Fibroblast of the aortic adventitia (primary cell): Measurements from ENCODE around the gene GLUL. TPM values are rescaled to one million over a fixed set of nuclear protein-coding genes. Genes with fewer than 3 reads are reported as not detected.

Source experiments
- DNase-seq: peaks from one replicate; pipeline ENCODE4 v3.0.0-alpha.2; 2010; ENCODE audit warnings: low read depth
- H3K4me3 ChIP-seq: 2 replicates; pipeline ENCODE4 v1.5.1; 2011; ENCODE audit warnings: low read depth, mild to moderate bottlenecking, control low read depth, low read length, moderate library complexity
- CTCF ChIP-seq: IDR thresholded peaks from 2 replicates; pipeline ENCODE4 v1.5.1; 2011; ENCODE audit warnings: mild to moderate bottlenecking, low read length, control low read depth, inconsistent platforms; ENCODE audit not compliant: insufficient read depth
- total RNA-seq: library from RNA; depleted of rRNA; stranded (reverse); fragments of >200 nt; gene quantifications from 2 replicates; pipeline ENCODE4 v1.2.3, GENCODE V29; 2012; ENCODE audit warnings: low replicate concordance

Gene GLUL
- total RNA-seq, 1 donor: 136 TPM

GRCh38 chr1:182332261-182333060, 59.1 kb downstream of the GLUL start:
- TF ChIP-seq CTCF: no peak
- no peak for DNase-seq
- H3K4me3 ChIP-seq: no peak overlapping the region

Other genes starting within 250 kb of the GLUL start
- not detected in 2 replicates for gene TEDDM1, start 8.9 kb upstream of the GLUL start, total RNA-seq
- not detected in 2 replicates for gene RGSL1, start 58.4 kb upstream of the GLUL start, total RNA-seq
- 9.5 and 12.3 TPM in 2 replicates for gene RNASEL, start 197.5 kb upstream of the GLUL start, total RNA-seq
- gene RGS16, start 212.6 kb upstream of the GLUL start, total RNA-seq: 2.3 and 2.5 TPM in 2 replicates